Stomach (tissue), 4 donors: ENCODE data around the gene RAB3C.

Experiments
- CTCF ChIP-seq, 7 experiments: fragments of 450-650 bp in 4 of 7; fragments of 200-600 bp in 3 of 7; sonication (generic) in 3 of 7; IDR thresholded peaks; one replicate each; pipeline ENCODE4 v1.5.1; 2016 to 2019; ENCODE audit warnings: antibody characterized with exemption in 7 of 7, control low read depth in 2 of 7, mild to moderate bottlenecking in 1 of 7
- EP300 ChIP-seq: sonication (generic); formaldehyde crosslinking; IDR thresholded peaks from one replicate; pipeline ENCODE4 v1.6.1; 2017; ENCODE audit warnings: antibody characterized with exemption
- POLR2A ChIP-seq, 4 donors: fragments of 450-650 bp; IDR thresholded peaks; one replicate each; pipeline ENCODE4 v1.6.1; 2016; ENCODE audit warnings: antibody characterized with exemption in 4 of 4, control low read depth in 2 of 4, mild to moderate bottlenecking in 1 of 4, moderate library complexity in 1 of 4
- POLR2AphosphoS5 ChIP-seq, 3 donors: sonication (generic); formaldehyde crosslinking; IDR thresholded peaks; one replicate each; pipeline ENCODE4 v1.6.1; 2016; ENCODE audit warnings: antibody characterized with exemption in 3 of 3

DNA sequence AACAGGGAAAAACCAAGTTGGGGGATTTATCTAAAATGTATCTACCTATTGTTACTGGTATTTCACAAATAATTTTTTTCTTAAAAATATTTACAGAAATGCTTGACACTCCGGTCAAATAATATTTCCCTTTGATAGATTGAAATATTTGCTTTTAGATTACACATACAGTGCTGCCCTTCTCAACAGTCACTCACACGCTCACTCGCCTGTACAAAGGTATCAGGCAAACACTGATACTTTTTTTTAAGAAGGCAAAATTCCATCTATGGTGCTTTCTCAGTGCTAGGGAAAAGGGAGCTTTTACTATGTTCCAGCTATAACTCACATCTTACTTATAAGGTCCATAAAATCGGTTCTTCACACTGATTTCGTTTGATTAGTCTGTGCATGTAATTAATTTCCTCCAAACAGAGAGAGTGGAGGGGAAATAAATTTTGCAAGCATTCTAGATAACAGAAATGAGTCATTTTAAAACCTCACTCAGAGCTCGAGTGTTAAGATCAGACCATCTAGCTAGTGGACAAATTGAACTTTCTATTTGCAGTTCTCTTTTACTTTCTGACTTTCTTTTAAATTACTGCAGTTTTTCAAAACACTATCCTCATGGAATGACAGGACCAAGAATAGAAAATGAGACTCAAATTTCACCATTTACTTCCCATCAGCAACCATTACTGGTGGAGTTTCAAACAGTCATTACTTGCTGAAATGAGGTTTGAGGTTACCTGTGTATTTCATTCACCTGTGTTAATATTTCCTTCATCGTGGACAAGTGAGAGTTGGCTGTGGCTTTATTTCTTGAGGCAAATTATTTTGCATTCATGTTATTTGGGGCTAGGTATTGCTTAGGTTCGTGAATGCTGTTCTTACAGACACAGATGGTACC lies 273.2 kb downstream of the RAB3C start:
- TF ChIP-seq CTCF (IDR thresholded peaks at IDR 0.05): no peak
- TF ChIP-seq EP300: no peak
- TF ChIP-seq POLR2A (IDR thresholded peaks at IDR 0.05): no peak
- TF ChIP-seq POLR2AphosphoS5 (IDR thresholded peaks at IDR 0.05): no peak
